IPS-NIHi11 (cell line): ENCODE data around the gene MTMR10.
A peak's percentile ranks its signal among the peaks of the same experiment; 100 is the strongest.

ENCODE experiments used
- DNase-seq: peaks from one replicate; pipeline ENCODE4 v3.0.0; 2012; ENCODE audit warnings: mixed read lengths, low spot score

The MTMR10 gene

GRCh38 chr15:31012455-31012854 is 21.0 kb upstream of the MTMR10 start:
- no peak for DNase-seq

GRCh38 chr15:31010036-31010435 is 18.6 kb upstream of the MTMR10 start:
- no peak for DNase-seq

DNA sequence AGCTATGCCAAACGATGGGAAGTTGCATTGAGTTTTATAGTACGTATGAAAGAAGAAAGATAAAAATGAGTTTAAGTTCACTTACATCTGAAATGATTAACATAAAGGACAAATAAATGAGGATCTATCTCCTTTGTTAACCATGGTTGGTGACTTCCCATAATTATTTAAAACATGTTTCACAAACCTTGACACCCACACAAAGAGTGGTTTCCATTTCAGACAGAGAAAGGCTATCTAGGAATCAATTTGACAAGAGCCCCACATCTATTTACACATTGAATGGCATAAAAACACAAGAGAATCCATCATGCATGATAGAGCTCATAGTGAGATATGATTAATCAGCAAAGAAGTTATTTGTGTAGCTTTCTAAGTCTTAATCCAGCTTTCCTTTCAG is 14.2 kb upstream of the MTMR10 start:
- DNase-seq = no peak

GRCh38 chr15:31004220-31004733 is 12.8 kb upstream of the MTMR10 start:
- DNase-seq = peak; percentile 52

DNA sequence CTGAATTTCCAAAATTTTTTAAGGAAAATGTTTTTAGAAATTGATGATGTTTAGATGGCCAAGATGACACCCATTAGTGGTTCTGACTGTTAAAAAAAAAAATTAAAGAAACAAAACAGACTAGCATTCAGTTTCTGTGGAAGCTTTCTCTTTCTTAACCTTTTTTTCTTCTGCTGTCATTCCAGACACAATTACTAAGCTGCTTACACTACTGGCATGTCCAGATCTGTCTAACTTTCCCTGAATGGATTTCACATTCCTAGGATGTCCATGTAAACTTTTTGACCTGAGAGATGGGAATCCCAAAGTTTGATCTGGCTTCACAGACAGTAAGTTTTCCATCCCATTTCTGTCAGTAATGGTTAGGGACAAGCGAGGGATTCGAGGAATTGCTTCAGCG is 10.3 kb upstream of the MTMR10 start:
- DNase-seq = no peak

DNA sequence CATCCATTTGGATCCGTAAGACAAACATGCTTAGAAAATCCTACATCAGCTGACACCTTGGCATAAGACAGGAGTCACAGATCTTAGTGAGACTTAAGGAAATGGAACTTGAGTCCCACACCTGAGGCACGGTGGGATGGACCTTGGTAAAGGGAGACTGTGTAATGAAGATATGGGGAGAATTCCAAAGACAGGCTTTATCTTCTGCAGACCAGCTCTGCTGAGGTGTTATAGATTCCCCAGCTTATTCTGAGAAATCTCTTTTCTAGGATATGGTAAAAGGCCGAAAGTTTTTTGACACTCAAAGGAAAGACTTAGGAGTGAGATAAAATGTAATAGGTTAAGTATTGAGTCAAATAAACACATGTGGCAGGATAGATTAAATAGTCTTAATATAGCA is 8.3 kb upstream of the MTMR10 start:
- DNase-seq = no peak

GRCh38 chr15:30997270-30997669 is 5.8 kb upstream of the MTMR10 start:
- DNase-seq = no peak

GRCh38 chr15:30992249-30992864 is 929 bp upstream of the MTMR10 start:
- DNase-seq = no peak

DNA sequence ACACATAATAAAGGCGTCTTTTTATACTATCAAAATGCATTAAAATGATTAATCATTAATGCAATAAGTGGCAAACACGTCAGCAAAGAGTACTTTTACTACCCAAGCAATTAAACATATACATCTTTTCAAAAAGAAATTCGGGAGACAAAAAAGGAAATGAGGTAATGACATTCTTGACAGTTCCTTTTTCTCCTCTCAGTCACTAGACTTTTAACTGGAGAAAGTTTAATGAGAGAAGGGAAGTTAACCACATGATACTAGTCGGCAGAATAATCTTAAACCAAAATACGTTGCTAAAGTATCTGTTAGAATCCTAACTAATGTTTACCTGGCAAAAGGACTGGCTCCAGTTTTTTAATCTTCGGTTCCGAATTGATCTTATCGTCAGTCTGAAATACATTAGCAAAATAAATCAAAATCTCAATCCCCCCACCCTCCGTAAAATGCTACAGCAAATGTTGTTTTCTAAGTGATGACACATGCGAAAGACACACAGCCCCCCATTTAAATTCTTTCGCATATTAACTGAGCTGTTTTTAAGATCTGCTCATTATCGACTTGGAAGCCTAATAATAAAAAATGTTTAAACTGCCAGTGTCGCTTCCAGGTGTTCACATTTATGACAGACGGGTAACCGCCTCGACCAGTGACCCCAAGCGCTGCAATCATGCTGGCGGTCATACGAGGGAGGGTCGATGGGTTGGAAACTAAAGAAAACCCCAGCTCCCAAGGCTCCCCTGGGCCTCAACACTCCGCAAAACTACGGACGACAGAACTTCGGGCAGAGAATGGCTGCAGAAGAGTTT is 778 bp downstream of the MTMR10 start:
- DNase-seq = no peak

DNA sequence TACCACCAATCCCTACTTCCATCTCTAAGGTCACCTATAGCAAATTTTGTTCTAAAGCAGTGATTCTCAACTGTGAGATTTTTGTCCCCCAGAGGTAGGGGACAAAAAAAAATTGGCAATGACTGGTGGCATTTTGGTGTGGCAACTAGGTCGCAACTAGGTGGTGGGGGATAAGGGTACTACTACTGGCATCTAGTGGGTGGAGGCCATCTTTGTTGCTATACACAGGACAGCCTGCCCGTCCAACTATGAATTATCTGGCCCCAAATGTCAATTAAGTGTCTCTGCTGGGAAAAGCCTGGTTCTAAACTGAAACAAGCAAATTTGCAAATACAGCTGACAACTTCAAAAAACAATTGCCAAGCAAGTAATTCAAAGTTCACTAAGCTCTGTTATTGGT is 1.4 kb downstream of the MTMR10 start:
- DNase-seq = no peak

DNA sequence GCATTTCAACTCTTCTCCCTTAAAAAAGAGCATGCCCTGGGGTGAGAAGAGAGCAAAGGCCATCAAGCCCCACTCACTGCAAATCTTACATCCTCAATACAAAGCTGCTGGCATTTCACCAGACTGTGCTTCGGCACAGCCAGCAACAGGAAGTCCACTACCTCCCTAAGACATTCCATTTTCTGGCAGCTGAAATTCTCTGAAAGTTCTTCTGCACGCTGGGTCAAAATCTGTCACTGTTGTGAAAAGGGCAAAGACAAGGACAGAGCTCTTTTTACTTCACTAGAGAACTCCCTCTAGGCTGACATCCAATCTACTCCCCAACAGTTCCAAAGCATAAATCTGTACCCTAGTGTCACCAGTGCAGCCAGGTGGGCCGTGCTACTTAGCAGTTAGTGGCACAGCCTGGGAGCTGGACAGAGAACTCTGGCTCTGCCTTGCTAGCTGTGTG is 6.3 kb downstream of the MTMR10 start:
- no peak for DNase-seq

DNA sequence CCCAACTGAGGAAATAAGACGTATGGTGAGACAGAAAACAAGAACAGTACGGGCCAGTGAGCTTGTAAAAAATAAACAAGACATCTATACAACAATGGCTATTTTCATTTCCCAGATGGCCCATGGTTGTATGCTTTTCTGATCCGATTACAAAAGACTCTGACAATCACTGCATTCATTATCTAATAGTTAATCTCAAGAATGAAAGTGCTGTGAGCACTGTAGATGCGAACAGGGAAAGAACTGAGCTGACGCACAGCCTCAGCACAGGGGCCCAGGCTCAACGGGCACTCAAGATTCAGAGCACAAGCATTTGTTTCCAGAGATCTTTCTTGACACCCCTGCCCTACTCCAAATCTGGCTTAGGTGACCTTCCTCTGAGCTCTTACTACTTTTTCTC is 6.9 kb downstream of the MTMR10 start:
- no peak for DNase-seq

DNA sequence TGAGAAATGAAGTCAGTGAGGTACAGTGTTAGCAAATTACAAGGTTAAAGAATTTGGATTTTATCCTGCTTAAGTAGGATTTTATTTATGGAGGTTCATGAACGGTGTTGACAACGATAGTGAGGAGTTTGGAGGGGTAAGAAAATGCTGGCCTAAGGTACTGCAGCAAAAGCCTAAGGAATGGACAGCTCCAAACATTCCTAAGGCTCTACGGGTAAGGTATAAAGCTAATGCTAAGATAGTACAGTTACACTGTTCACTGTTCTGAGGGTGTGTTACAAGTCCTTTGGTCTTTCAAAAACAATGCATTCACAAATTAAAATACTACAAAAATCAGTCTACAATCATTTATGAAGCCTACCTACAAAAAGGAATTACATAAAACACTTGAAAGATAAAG is 7.3 kb downstream of the MTMR10 start:
- no peak for DNase-seq

DNA sequence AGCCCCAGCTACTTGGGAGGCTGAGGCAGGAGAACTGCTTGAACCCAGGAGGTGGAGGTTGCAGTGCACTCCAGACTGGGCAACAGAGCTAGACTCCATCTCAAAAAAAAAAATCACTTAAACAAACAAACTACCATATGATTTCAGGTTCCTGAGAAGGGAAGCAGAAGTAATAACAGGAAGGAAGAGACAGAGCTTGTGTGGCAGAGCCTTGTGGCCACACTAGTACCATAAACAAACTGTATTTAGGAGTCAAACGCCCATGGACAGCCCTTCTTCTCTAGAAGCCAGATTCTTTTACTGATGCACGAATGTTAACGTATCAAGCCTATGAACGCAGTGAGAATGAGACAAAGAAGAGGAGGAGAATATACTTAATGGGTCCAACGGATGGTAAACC is 12.0 kb downstream of the MTMR10 start:
- no peak for DNase-seq

DNA sequence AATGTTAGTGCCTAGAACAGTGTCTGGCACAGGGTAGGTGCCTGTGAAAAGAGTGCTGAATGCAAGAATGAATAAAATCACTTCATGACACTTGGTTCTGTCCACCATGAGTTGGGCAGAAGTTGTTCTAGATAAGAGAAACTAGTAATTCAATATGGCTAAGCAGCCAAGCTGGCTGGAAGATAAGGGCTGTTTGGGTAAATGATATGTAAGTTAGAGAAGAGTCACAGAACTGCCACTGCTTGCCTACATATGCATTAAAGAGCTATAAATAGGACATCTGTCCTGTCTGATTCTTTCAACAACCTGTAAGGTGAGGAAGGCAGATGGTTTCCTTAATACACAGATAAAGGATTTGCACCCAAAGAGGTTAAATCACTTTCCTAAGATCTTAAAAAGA is 13.1 kb downstream of the MTMR10 start:
- DNase-seq = no peak

- DNase-seq = no peak
Measured at GRCh38 chr15:30974112-30974511, 17.3 kb downstream of the MTMR10 start.

DNA sequence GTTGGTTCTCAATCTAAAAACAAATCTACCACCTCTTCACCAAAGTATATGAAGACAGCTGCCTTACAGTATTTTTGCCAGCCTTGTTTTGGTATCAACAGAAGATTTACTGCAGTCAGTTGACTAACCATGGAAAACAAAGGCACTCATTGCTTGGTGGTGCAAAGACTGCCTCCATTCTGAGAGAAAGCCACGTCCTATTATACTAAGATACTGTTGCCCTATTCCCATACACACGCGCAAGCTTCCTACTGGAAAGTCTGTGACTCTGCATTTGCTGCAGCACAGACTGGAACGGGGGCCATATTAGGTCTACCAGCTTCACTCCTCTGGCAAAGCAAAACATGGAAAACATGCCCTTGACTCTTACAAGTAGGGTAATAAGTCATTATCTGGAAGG is 18.0 kb downstream of the MTMR10 start:
- DNase-seq = no peak

- no peak for DNase-seq
Measured at GRCh38 chr15:30969724-30970123, 21.7 kb downstream of the MTMR10 start.

- no peak for DNase-seq
Measured at GRCh38 chr15:30963681-30964080, 27.7 kb downstream of the MTMR10 start.

DNA sequence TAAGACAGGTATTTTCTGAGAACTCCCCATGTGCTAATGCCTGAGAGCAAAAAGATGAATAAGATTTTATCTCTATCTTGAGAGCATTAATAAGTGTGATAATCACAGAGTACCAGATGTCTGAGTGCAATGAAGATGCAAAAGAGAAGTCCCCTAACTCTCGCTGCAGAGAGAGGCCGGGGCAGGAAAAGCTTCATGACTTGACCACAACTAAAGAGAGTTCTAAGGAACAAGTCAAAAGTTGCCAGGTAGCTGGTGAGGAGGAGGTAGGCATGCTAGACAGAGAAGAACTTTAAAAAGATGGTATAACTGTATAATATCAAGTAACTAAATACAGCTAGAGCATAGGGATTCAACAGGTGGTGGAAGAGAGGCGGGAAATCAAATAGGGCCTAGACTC is 28.8 kb downstream of the MTMR10 start:
- DNase-seq = no peak

DNA sequence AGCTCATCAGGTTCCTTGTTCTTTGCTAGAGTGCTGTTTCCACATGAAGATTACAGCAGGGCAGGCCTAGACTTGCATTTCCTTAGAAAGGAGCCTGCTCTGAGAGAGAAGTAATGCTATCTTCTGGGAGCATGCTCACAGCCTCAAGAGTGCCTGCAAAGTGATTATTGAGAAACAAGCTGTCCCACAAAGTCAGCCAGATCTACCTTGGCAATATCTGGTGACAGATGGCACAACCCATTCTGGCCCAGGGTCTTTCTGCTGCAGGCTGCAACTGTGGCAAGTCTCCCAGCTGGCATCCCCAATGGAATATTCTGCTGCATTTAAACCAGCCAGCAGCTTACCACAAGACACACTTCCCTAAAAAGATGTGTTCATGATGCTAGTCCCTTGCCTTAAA is 29.3 kb downstream of the MTMR10 start:
- DNase-seq = no peak

DNA sequence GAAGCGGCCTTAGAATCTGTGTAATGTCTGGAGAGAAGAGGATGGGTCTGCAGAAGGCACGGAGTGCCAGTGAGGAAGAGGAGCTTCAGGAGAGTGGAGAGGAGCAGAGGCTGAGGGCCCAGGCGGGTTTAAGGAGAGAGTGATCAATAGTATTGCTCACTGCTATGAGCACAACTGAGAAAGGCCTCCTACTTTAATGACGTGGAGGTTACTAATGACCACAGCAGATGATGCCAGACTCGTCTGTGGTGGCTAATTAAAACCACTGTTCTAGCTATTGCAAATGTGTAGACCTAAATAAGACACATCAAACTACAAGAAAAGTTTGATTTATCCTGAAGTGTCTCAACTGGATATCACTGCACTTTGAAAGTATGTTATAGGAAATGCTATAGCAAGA is 33.2 kb downstream of the MTMR10 start:
- DNase-seq = no peak

DNA sequence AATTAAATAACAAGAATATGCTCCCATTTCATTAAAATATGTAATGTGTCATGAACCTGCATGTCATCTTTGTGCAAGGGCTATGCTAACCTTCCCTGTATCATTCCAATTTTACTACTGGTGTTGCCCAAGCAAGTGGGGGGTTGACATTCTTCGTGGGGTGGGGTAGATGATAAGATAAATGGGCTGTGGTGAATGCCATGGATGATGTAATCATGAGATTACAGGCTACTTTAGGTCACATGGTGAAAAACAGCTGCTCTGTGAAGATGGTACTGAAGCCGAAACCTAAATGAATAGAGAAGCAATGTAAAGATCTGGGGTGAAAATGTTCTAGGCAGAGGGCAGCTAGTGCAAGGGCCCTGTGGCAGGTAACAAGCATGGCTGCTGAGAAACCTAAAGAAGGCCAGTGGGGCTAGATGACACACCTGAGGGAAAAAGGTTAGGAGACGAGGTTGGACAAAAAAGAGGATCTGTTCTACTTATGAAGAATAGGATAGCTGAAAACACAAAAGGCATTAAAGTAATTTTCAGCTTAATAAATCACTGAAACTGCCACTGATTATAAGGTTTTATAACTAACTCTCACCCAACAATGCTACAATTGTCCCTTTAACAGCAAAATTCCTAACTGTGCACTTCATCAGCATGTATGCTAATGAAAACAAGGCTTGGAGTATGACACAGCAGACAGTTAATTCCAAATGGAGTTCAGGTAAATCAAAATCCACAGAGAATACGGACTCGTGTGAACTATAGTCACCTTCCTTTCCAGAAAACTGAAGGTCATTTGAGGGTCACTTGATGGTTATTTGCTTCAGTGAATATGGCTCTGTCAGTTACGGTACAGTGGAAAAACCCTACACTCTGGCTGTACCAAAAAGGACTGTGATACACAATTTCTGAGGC is 35.0 kb downstream of the MTMR10 start:
- no peak for DNase-seq
